Left lung (tissue), 10 donors: ENCODE measurements around the gene ACAP1. TPM values are rescaled to one million over a fixed set of nuclear protein-coding genes. Genes with fewer than 3 reads are reported as not detected.

Experiments
- ATAC-seq: fragments of 200-7000 bp; cut with Tn5 transposase; one replicate; pipeline ENCODE4 v1.9.1; 2020; ENCODE audit warnings: moderate library complexity
- DNase-seq, 4 donors: peaks; one replicate each; pipeline ENCODE4 v3.0.0-alpha.2; 2013 to 2020
- H3K27ac ChIP-seq, 2 donors: fragments of 200-600 bp; sonication (generic) in 1 of 2; one replicate each; pipeline versions ENCODE4 v1.5.0 to v1.8.0; 2020 to 2021
- H3K27me3 ChIP-seq, 2 donors: fragments of 200-600 bp; sonication (generic) in 1 of 2; one replicate each; pipeline versions ENCODE4 v1.5.0 to v1.8.0; 2020 to 2021
- H3K36me3 ChIP-seq, 2 donors: fragments of 200-600 bp; sonication (generic) in 1 of 2; one replicate each; pipeline versions ENCODE4 v1.5.0 to v1.8.0; 2020 to 2021
- H3K4me1 ChIP-seq, 2 donors: fragments of 200-600 bp; one replicate each; pipeline ENCODE4 v1.8.0; 2021
- H3K4me3 ChIP-seq, 2 donors: fragments of 200-600 bp; sonication (generic) in 1 of 2; one replicate each; pipeline versions ENCODE4 v1.5.0 to v1.8.0; 2020 to 2021; ENCODE audit warnings: mild to moderate bottlenecking in 1 of 2
- H3K9me3 ChIP-seq, 2 donors: fragments of 200-600 bp; sonication (generic) in 1 of 2; one replicate each; pipeline versions ENCODE4 v1.5.0 to v1.8.0; 2020 to 2021
- CTCF ChIP-seq, 2 donors: fragments of 200-600 bp; sonication (generic) in 1 of 2; IDR thresholded peaks; one replicate each; pipeline versions ENCODE4 v1.5.0 to v1.8.0; 2021; ENCODE audit warnings: antibody characterized with exemption in 2 of 2
- intact Hi-C, 2 donors: fragments of 100-400 bp; cut with DNase I; formaldehyde crosslinking; loops; one replicate each; pipeline versions ENCODE4 v1.11.2 to v1.14.2; 2022
- polyA plus RNA-seq, 6 donors: library from polyadenylated mRNA; unstranded; fragments of 120-200 nt; gene quantifications; one replicate each; pipeline ENCODE4 v1.2.1, GENCODE V29; 2013; ENCODE audit not compliant: insufficient read length in 6 of 6
- total RNA-seq, 2 donors: library from RNA; stranded (reverse); fragmentation: NEBNext Ultra II Directional; extraction: Animal tissue kit (Norgen Biotek cat#: 25700); gene quantifications; one replicate each; pipeline ENCODE4 v1.2.1, GENCODE V29; 2021
- donor health status: DM: no; HTN: yes; CAD: no.
- donor health status: DM: no; HTN: no; CAD: no.

The ACAP1 gene
- total and polyA plus RNA-seq, 8 donors = 6.7 to 51.4 (median 9.2) TPM

- no peak for ATAC-seq
- peaks cover 0 to 13% of the 10 kb centered on the region in 2 donors for H3K36me3 ChIP-seq
- DNase-seq = no peak
- H3K27ac ChIP-seq = no peak overlapping the region
- no peaks in the 10 kb centered on the region for H3K9me3 ChIP-seq
- TF ChIP-seq CTCF (IDR thresholded peaks at IDR 0.05) = no peak
- intact Hi-C loops = no loop called here
- peaks cover 3 to 55% of the 10 kb centered on the region in 2 donors for H3K27me3 ChIP-seq
- H3K4me3 ChIP-seq = no peak overlapping the region
- H3K4me1 ChIP-seq = peaks cover 7 to 36% of the 10 kb centered on the region in 2 donors
These were observed 46.6 kb downstream of the ACAP1 start for GRCh38 chr17:7382901-7383300.

- DNase-seq (no peak), ATAC-seq (no peak)
- Histone ChIP-seq H3K9me3 (no peaks in the 10 kb centered on the region), H3K4me1 (peaks cover 7 to 36% of the 10 kb centered on the region in 2 donors), H3K27me3 (peaks cover 3 to 55% of the 10 kb centered on the region in 2 donors), H3K36me3 (peaks cover 0 to 18% of the 10 kb centered on the region in 2 donors), H3K27ac (no peak overlapping the region), H3K4me3 (no peak overlapping the region)
- intact Hi-C loops = no loop called here
- TF ChIP-seq CTCF (IDR thresholded peaks at IDR 0.05) = no peak
These were observed 47.0 kb downstream of the ACAP1 start for GRCh38 chr17:7383371-7383741.

GRCh38 chr17:7383742-7384488, 47.6 kb downstream of the ACAP1 start:
- peak overlapping the region in 1 of 2 donors; percentile 41 for H3K27ac ChIP-seq
- peak; percentile 34 for ATAC-seq
- no peak for TF ChIP-seq CTCF (IDR thresholded peaks at IDR 0.05)
- peaks cover 7 to 36% of the 10 kb centered on the region in 2 donors for H3K4me1 ChIP-seq
- peak in 3 of 4 donors; percentile 42 to 86 (median 69) for DNase-seq
- peaks cover 3 to 55% of the 10 kb centered on the region in 2 donors for H3K27me3 ChIP-seq
- H3K9me3 ChIP-seq = no peaks in the 10 kb centered on the region
- H3K4me3 ChIP-seq = peak overlapping the region; percentile 22 to 36
- intact Hi-C loops = no loop called here
- peaks cover 0 to 23% of the 10 kb centered on the region in 2 donors for H3K36me3 ChIP-seq

GRCh38 chr17:7384489-7385081, 48.3 kb downstream of the ACAP1 start:
- intact Hi-C loops = no loop called here
- Histone ChIP-seq H3K27me3 (peaks cover 3 to 54% of the 10 kb centered on the region in 2 donors), H3K4me3 (peak overlapping the region in 1 of 2 donors; percentile 36), H3K4me1 (peaks cover 7 to 36% of the 10 kb centered on the region in 2 donors), H3K36me3 (peaks cover 0 to 30% of the 10 kb centered on the region in 2 donors), H3K9me3 (no peaks in the 10 kb centered on the region), H3K27ac (peak overlapping the region in 1 of 2 donors; percentile 41)
- no peak for TF ChIP-seq CTCF (IDR thresholded peaks at IDR 0.05)
- no peak for DNase-seq
- no peak for ATAC-seq

GRCh38 chr17:7388856-7389255, 52.5 kb downstream of the ACAP1 start:
- intact Hi-C loops = no loop called here
- TF ChIP-seq CTCF (IDR thresholded peaks at IDR 0.05) = no peak
- peaks cover 0 to 22% of the 10 kb centered on the region in 2 donors for H3K4me1 ChIP-seq
- peaks cover 0 to 11% of the 10 kb centered on the region in 2 donors for H3K27me3 ChIP-seq
- H3K9me3 ChIP-seq = no peaks in the 10 kb centered on the region
- ATAC-seq (no peak), DNase-seq (peak in 1 of 4 donors; percentile 59)
- H3K4me3 ChIP-seq = no peak overlapping the region
- H3K27ac ChIP-seq = no peak overlapping the region
- H3K36me3 ChIP-seq = peaks cover 0 to 53% of the 10 kb centered on the region in 2 donors
